HG03039 (cell line): ENCODE data around the gene ADRA1B.
A peak's percentile ranks its signal among the peaks of the same experiment; 100 is the strongest.
"Not testable (repeated sequence)": the region's sequence is repeated elsewhere in the genome, so short reads cannot be mapped to it uniquely, and the experiment has no call there.

Experiments
- ATAC-seq: cut with Tn5 transposase; IDR thresholded peaks from one replicate; pipeline ENCODE4 v1.9.1; 2021; ENCODE audit warnings: mild to moderate bottlenecking, moderate library complexity; ENCODE audit not compliant: unreplicated experiment

Gene ADRA1B

DNA sequence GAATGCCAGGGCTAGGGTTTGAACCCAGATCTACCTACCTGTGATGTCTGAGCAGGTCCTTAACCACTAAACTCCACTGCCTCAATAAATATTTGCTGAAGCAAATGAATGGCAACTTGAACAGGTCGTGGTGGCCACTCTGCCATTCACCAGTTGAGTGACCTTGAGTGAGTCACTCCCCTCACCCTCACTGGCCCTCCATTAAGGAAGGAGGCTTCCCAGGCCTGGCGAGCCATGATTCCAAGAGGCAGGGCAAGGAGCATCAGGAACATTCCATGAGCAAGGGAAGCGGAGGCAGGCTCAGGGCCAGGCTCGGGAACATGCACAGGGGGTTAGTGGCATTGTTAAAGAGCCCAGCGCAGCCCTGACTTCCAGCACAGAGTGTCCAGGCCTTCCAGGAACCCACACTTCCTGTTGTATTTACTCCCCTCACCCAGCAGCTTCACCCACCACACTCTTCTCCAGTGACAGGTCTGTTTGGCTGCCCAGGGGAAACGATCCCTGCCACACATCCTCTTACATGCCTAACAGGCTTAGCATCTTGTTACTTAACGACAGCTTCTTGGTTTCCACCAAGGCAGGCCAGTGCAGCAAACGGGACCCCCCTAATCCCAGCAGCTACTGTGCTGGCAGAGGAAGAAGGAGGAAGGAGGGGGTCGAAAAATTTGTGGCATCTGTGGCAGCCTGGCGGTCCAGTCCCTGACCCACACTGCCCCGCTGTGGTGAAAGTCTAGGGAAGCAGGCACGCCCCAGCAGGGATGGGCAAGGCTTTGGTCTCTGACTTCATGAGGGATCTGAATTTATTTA, 49.0 kb downstream of the ADRA1B start:
- ATAC-seq: no peak

DNA sequence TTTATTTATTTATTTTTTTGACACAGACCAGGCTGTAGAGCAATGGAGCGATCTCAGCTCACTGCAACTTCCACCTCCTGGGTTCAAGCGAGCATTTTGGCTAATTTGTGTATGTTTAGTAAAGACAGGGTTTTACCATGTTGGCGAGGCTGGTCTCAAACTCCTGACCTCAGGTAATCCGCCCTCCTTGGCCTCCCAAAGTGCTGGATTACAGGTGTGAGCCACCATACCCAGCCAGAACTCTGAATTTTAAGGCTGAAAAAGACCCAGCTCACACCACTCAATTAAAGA, 49.5 kb downstream of the ADRA1B start:
- ATAC-seq: not testable (repeated sequence)

DNA sequence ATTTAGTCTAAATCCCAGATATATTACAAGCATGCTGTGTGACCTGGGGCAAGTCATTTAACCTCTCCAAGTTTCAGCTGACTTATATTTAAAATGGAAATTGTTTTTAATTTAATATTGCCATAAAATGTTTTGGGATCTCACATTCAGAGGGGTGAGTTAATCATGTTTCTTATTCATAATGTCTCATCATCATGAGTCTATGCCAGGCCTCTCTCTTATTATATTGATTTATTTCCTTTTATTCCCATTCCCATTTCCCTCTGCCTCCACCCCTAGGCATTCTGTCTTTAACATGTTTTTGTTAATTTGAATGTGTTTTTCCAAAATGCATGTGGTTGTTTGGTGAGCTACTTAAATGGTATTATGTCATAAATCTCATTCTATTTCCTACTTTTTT, 53.7 kb downstream of the ADRA1B start:
- no peak for ATAC-seq

DNA sequence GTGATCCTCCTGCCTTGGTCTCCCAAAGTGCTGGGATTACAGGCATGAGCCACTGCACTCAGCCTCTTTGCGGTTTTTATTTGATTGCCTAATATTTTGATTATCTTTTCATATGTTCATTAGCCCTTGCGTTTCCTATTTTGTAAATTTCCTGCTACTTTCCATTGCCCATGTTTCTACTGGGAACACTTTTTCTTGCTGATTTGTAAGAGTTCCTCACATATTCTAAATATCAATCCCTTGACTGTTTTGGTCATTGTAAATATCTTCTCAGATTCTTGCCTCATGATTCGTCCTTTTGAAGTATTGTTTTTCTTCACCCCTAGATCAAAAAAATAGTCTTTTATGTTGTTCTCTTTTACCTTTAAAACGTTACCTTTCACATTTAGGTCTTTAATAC, 54.8 kb downstream of the ADRA1B start:
- ATAC-seq: no peak

- ATAC-seq: no peak
Observed at GRCh38 chr5:159971514-159971913, 55.2 kb downstream of the ADRA1B start.

DNA sequence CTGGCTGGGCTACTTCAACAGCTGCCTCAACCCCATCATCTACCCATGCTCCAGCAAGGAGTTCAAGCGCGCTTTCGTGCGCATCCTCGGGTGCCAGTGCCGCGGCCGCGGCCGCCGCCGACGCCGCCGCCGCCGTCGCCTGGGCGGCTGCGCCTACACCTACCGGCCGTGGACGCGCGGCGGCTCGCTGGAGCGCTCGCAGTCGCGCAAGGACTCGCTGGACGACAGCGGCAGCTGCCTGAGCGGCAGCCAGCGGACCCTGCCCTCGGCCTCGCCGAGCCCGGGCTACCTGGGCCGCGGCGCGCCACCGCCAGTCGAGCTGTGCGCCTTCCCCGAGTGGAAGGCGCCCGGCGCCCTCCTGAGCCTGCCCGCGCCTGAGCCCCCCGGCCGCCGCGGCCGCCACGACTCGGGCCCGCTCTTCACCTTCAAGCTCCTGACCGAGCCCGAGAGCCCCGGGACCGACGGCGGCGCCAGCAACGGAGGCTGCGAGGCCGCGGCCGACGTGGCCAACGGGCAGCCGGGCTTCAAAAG, 55.7 kb downstream of the ADRA1B start:
- ATAC-seq: no peak

DNA sequence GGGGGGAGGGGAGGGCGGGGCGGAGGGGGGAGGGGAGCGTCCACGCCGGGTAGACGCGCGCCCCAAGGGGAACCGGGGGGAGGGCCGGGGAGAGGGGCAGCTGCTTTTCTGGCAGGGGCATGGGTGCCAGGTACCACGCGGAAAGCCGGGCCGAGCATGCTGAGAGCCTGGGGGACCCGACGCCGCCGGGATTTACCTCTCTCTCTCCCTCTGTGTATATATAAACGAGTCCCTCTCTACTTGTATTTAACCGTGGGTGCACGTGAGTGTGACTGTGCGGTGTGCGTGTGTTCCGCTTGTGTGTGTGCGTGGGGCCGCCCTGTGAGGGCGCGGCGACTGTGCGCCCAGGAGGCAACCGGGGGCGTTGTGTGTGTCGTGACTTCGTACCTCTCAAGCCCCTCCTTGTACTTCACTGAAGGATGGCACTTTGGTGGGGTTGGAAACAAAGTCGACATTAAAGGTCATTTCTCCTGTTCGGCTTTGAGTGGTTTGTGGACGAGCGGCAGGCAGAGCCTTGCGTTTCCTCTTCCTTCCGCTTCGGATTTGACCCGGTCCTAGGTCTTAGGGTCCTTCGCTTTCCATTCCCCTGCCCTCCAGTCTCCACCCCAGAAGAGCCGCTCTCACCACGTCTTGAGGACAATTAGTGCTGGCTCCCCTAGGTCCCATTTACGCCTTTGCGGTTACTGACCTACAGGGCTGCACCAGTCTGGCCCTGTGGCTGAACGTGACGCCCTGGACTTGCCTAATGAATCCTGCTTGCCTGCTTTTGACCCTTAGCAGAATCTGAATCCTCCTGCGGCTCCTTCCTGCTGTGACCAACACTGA, 56.5 kb downstream of the ADRA1B start:
- no peak for ATAC-seq

DNA sequence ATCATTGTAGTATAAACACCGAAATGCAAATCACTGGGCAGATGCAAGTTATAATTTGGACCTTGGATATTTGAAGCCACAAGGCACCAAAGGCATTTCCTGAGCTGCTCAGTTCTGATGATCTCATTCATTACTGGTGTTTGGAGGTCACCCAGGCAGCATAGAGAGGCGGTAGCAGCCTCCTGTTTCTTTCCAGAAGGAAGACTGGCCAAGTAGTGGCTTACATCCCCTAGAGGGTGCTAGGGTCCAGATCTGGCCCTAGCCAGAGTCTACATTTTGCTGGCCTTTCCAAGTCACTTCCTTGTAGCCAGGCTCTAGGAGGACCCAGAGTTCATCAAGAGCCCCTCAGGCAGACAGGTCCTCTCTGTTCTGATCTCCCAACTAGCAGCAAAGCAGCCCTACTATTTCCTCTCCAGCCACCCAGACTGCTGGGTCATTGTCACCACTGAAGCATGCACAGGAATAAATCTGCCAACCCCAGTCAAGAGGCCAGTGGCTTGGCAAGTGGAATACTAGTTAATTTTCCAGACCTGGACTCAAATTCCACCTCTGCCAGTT, 59.3 kb downstream of the ADRA1B start:
- no peak for ATAC-seq

GRCh38 chr5:159976921-159977320, 60.6 kb downstream of the ADRA1B start:
- no peak for ATAC-seq

- ATAC-seq: no peak
Observed at GRCh38 chr5:159978358-159978757, 62.1 kb downstream of the ADRA1B start.

DNA sequence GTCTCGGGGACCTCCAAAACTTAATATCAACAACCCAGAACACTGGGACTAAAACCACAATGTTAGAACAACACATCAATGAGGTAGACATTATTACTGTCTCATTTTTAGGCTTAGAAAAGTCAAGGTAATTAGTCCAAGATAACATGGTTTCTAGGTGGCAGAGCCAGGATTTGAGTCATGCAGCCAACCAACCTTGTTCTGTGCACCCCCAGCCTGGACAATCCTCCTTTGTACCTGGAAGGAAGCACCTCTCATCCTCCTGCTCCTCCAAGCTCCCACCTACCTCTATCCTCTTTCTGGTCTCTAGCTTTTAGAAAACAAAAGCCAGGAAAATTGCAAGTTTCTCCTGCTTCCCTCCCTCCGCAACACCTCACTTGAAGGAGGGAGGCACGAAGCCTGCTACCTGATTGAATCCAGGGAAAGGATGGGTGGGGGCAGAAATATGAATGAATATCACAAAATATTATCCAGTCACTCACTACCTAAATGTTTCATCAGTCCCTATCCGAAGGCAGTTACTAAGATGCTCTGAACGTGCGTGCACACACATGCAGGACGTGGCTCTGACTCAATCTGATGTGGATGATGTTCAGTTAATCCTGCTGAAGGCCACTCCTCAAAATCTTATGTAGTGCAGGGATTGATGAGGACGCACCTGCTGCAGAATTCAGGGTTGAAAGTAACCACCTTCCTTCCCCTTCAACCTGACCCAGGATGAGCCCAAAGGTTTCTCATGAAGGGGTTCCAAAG, 66.3 kb downstream of the ADRA1B start:
- no peak for ATAC-seq

DNA sequence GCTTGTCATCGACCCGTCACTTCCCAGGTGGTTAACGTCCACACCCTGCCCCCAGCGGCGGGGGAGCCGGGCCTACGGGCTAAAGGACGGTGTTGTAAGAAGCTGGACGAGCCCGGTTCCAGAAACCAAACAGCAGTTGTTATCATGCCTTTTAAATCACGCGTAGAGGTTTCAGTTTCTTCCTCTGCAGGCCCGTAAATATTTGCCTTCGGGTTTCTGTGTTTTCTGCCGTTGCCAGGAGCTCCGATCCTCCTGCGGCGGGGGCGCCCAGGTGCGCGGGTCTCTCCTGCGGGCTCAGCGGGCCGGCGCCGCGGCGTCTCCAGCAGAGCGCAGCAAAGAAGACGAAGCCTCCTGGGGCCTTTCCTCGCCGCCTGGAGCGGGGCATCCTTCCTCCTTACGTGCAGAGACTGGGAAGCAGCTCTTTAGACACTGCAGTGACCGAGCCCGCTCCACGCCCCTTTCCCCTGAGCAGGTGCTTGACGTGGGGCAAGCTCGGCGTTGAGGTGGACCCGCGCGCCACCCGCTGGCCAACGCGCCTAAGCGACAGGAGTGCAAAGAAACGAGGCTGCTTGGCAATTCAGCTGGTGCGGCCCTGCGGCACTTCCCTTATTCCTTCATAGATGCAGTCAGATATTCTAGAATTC, 70.9 kb downstream of the ADRA1B start:
- ATAC-seq: peak; percentile 88

DNA sequence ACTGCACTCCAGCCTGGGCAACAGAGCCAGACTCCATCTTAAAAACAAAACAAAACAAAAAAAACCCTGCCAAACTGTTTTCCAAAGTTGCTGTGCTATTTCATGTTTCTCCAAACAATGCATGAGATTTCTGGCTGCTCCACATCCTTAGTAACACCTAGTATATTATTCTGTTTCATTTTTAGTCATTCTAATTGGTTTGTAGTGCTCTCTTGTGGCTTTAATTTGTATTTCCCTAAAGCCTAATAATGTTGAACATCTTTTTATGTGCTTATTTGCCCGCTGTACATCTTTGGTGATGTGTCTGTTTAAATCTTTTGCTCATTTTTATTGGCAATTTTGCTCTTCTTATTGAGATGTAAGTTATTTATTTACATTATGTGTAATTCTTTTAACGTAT, 74.2 kb downstream of the ADRA1B start:
- ATAC-seq: no peak

GRCh38 chr5:159992566-159992965, 76.3 kb downstream of the ADRA1B start:
- ATAC-seq: no peak

- ATAC-seq: no peak
Observed at GRCh38 chr5:159993194-159993593, 76.9 kb downstream of the ADRA1B start.

DNA sequence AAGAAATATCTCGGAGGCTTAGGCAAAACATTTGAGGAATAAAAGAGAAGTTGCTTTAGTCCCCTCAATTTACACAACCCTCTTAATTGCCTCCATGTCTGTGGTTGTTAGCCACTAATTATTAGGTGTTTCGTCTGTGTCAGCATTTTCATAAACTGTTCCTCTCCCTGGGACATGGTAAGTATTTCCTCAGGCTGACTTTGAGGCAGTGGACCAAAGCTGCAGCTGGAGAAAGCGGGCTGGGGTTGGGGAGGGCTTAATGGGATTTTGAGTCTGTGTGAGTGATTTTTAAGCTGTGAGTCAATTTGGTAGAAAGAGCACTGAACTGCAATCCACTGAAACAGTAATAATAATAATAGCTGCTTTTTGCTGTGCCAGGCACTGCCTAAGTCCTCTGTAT, 79.6 kb downstream of the ADRA1B start:
- ATAC-seq: no peak

- no peak for ATAC-seq
Observed at GRCh38 chr5:160001457-160001856, 85.2 kb downstream of the ADRA1B start.

GRCh38 chr5:160007514-160007913, 91.2 kb downstream of the ADRA1B start:
- ATAC-seq: no peak

GRCh38 chr5:160008529-160008876, 92.2 kb downstream of the ADRA1B start:
- not testable (repeated sequence) for ATAC-seq

GRCh38 chr5:160008877-160009590, 92.8 kb downstream of the ADRA1B start, which contains the start of gene TTC1:
TSS of gene TTC1 (plus strand) at chr5:160009139. CDS start at chr5:160010529, 1,390 bp downstream.
- peak; percentile 99 for ATAC-seq
